Caco-2 (cell line): Measurements from ENCODE around the gene TFAP2E. TPM values are rescaled to one million over a fixed set of nuclear protein-coding genes. Genes with fewer than 3 reads are reported as not detected.
A peak's percentile ranks its signal among the peaks of the same experiment; 100 is the strongest.

Source experiments
- BruUV-seq: library from RNA; stranded (reverse); fragments of 400-500 nt; replicated peaks from 2 replicates; lab custom pipeline; 2021; lab: Mats Ljungman, UMichigan
- CTCF ChIA-PET: fragments of 300-600 bp; sonication (Branson Sonifier 250); formaldehyde crosslinking; loops from one replicate; lab custom pipeline; 2022; ENCODE audit warnings: antibody characterized with exemption; lab: Charles Lee
- POLR2A ChIA-PET: fragments of 300-600 bp; sonication (Branson Sonifier 250); formaldehyde crosslinking; loops from one replicate; lab custom pipeline; 2022; ENCODE audit warnings: antibody characterized with exemption; lab: Charles Lee
- DNase-seq, 2 experiments: peaks; one replicate each; pipeline versions ENCODE4 v3.0.0 to v3.0.0-alpha.2; 2020 to 2022
- H3K27me3 ChIP-seq: replicated peaks from 2 replicates; pipeline ENCODE4 v1.6.0; 2011; ENCODE audit warnings: low read length; ENCODE audit not compliant: control insufficient read depth, insufficient read depth
- H3K36me3 ChIP-seq: 2 replicates; pipeline ENCODE4 v1.5.1; 2011; ENCODE audit warnings: low read length; ENCODE audit not compliant: control insufficient read depth, insufficient read depth
- H3K4me1 ChIP-seq: fragments of 250-450 bp; sonication (Bioruptor Pico); 2 replicates; pipeline ENCODE4 v1.5.1; 2020; ENCODE audit warnings: mild to moderate bottlenecking
- H3K4me3 ChIP-seq: 2 replicates; pipeline ENCODE4 v1.5.1; 2011; ENCODE audit warnings: low read depth, mild to moderate bottlenecking, control low read depth, low read length
- H3K9me3 ChIP-seq: fragments of 250-450 bp; sonication (Bioruptor Pico); 2 replicates; pipeline ENCODE4 v1.5.1; 2020; ENCODE audit warnings: mild to moderate bottlenecking, moderate library complexity
- H3K27ac Mint-ChIP-seq: one replicate; pipeline ENCODE4 v1.8.0; 2022; ENCODE audit warnings: mixed read lengths; ENCODE audit not compliant: unreplicated experiment
- H3K27me3 Mint-ChIP-seq: one replicate; pipeline ENCODE4 v1.8.0; 2022; ENCODE audit warnings: mixed read lengths; ENCODE audit not compliant: insufficient read depth, unreplicated experiment
- H3K36me3 Mint-ChIP-seq: one replicate; pipeline ENCODE4 v1.8.0; 2022; ENCODE audit warnings: mild to moderate bottlenecking, mixed read lengths; ENCODE audit not compliant: insufficient read depth, unreplicated experiment
- H3K4me1 Mint-ChIP-seq: one replicate; pipeline ENCODE4 v1.8.0; 2022; ENCODE audit warnings: low read depth, mixed read lengths; ENCODE audit not compliant: unreplicated experiment
- H3K4me3 Mint-ChIP-seq: one replicate; pipeline ENCODE4 v1.8.0; 2022; ENCODE audit warnings: mild to moderate bottlenecking, moderate library complexity, mixed read lengths; ENCODE audit not compliant: unreplicated experiment
- H3K9me3 Mint-ChIP-seq: one replicate; pipeline ENCODE4 v1.8.0; 2022; ENCODE audit warnings: mixed read lengths; ENCODE audit not compliant: unreplicated experiment
- intact Hi-C: fragments of 100-400 bp; cut with micrococcal nuclease; formaldehyde crosslinking; loops from one replicate; pipeline ENCODE4 v1.10.0; 2022; ENCODE audit not compliant: unreplicated experiment
- total RNA-seq: library from RNA; stranded (reverse); gene quantifications from 2 replicates; pipeline ENCODE4 v1.2.3, GENCODE V29; 2022
- TF ChIP-seq, protein P1 (sequence below), 2 experiments: fragments of 200-600 bp in 1 of 2; IDR thresholded peaks; 1 replicate in 1 of 2; 2 replicates in 1 of 2; pipeline versions ENCODE4 v1.5.1 to v1.8.0; 2011 to 2022; ENCODE audit warnings: antibody characterized with exemption in 1 of 2, control low read depth in 1 of 2, inconsistent platforms in 1 of 2, low read depth in 1 of 2, low read length in 1 of 2, mild to moderate bottlenecking in 1 of 2, moderate library complexity in 1 of 2; ENCODE audit not compliant: insufficient read depth in 1 of 2, severe bottlenecking in 1 of 2, unreplicated experiment in 1 of 2

The TFAP2E gene
- total RNA-seq, 1 experiment from 2014 or later = 3.4 TPM

- no peaks in the 10 kb centered on the region; the same call in 1 of the 2 replicates for H3K36me3 ChIP-seq
- Mint-ChIP-seq H3K36me3 (peaks cover 44% of the 10 kb centered on the region), H3K27ac (peak within 1 kb of the TSS; percentile 93), H3K9me3 (no peaks in the 10 kb centered on the region), H3K27me3 (no peaks in the 10 kb centered on the region), H3K4me3 (peak within 1 kb of the TSS; percentile 89), H3K4me1 (no peaks in the 10 kb centered on the region)
- DNase-seq = peak; percentile 59 to 71
- intact Hi-C loops = loop anchor here (5.0 to 10.0 kb wide), 2 partner anchors 365 to 482 kb away; partner anchors contain the start of genes SFPQ and ZMYM1
- TF ChIP-seq, protein P1, sequence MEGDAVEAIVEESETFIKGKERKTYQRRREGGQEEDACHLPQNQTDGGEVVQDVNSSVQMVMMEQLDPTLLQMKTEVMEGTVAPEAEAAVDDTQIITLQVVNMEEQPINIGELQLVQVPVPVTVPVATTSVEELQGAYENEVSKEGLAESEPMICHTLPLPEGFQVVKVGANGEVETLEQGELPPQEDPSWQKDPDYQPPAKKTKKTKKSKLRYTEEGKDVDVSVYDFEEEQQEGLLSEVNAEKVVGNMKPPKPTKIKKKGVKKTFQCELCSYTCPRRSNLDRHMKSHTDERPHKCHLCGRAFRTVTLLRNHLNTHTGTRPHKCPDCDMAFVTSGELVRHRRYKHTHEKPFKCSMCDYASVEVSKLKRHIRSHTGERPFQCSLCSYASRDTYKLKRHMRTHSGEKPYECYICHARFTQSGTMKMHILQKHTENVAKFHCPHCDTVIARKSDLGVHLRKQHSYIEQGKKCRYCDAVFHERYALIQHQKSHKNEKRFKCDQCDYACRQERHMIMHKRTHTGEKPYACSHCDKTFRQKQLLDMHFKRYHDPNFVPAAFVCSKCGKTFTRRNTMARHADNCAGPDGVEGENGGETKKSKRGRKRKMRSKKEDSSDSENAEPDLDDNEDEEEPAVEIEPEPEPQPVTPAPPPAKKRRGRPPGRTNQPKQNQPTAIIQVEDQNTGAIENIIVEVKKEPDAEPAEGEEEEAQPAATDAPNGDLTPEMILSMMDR (IDR thresholded peaks at IDR 0.05; ENCODE audit: insufficient read depth in 1 of 2, low read depth in 1 of 2, low read length in 1 of 2, severe bottlenecking in 1 of 2, unreplicated experiment in 1 of 2) = no peak
- ChIA-PET POLR2A (interaction anchor here (1.0 to 1.2 kb wide), 2 partner anchors 123 to 212 kb away, joined by 3 to 6 read pairs; partner anchors contain the start of gene CLSPN), CTCF (interaction anchor here (1.0 to 1.3 kb wide), 2 partner anchors 12 to 212 kb away, joined by 3 to 5 read pairs; partner anchors contain the start of gene CLSPN)
- peaks cover 12% of the 10 kb centered on the region for H3K4me1 ChIP-seq
- peak within 1 kb of the TSS; percentile 89 for H3K4me3 ChIP-seq
- H3K27me3 ChIP-seq = no peaks in the 10 kb centered on the region
- no peaks in the 10 kb centered on the region for H3K9me3 ChIP-seq
- no TSS peak for BruUV-seq
These were observed 15.9 kb upstream of the TFAP2E start, which contains the start of gene KIAA0319L for GRCh38 chr1:35557118-35557610. KIAA0319L (minus strand) TSS chr1:35557403; CDS start chr1:35554491, 2,912 bp downstream.

DNA sequence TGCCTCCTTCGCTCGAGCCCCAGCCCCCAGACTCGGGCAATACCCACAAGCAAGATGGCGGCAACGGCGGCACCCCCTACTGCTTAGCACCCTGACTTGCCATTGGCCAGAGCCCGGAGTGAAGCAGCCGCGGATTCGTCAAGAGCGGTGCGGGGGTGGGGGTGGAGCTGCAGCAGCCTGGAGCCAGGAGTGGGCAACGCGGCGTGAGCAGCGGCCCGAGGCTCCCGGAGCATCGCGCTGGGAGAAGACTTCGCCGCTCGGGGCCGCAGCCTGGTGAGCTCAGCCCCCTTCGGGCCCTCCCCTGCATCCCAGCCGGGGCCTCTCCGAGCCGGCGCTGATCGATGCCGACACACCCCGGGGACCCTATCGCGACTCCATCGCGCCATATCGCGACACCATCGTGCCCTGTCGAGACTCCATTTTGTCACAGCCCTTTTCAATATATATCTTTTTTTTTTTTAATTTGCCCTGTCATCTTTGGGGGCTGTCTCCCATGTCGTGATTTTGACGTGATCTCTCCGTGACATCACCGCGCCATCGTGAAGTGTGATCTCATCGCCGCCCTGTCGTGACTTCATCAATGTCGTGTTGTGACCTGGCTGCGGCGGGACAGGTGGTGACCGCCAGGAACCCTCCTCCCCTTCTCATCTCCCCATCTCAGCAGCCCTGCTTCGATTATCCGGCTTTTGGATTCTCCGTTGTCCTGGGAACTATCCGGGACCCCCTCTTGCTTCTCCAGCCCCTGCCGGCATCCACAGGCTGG lies 15.3 kb upstream of the TFAP2E start, which contains the start of gene NCDN:
NCDN (plus strand) TSS at position 189 of the 763 bp plus-strand sequence; CDS start at position 581, 392 bp downstream.
- ChIA-PET CTCF (interaction anchor here (1.6 kb wide), 1 partner anchor 107 kb away, joined by 4 read pairs; no protein-coding TSS in a partner anchor), POLR2A (interaction anchor here (0.6 to 1.0 kb wide), 3 partner anchors 123 to 213 kb away, joined by 3 to 5 read pairs (median 4); partner anchors contain the start of gene CLSPN)
- Histone ChIP-seq H3K9me3 (no peaks in the 10 kb centered on the region), H3K4me1 (peaks cover 12% of the 10 kb centered on the region), H3K27me3 (no peaks in the 10 kb centered on the region), H3K36me3 (no peaks in the 10 kb centered on the region), H3K4me3 (peak within 1 kb of the TSS; percentile 89)
- Mint-ChIP-seq H3K36me3 (peaks cover 38% of the 10 kb centered on the region), H3K27me3 (no peaks in the 10 kb centered on the region), H3K27ac (peak within 1 kb of the TSS; percentile 93), H3K4me3 (peak within 1 kb of the TSS; percentile 89), H3K9me3 (no peaks in the 10 kb centered on the region), H3K4me1 (no peaks in the 10 kb centered on the region)
- BruUV-seq = TSS peak; percentile 61
- intact Hi-C loops = loop anchor here (5.0 to 10.0 kb wide), 2 partner anchors 365 to 483 kb away; partner anchors contain the start of genes SFPQ and ZMYM1
- TF ChIP-seq, protein P1 (IDR thresholded peaks at IDR 0.05; ENCODE audit: insufficient read depth in 1 of 2, low read depth in 1 of 2, low read length in 1 of 2, severe bottlenecking in 1 of 2, unreplicated experiment in 1 of 2) = no peak
- DNase-seq = peak; percentile 93 to 96
